ENCODE data around the gene DEPDC5. TPM values are rescaled to one million over a fixed set of nuclear protein-coding genes. Genes with fewer than 3 reads are reported as not detected.

The DEPDC5 gene
- total RNA-seq, 1 donor from 2014 or later, result 14.8 TPM

DNA sequence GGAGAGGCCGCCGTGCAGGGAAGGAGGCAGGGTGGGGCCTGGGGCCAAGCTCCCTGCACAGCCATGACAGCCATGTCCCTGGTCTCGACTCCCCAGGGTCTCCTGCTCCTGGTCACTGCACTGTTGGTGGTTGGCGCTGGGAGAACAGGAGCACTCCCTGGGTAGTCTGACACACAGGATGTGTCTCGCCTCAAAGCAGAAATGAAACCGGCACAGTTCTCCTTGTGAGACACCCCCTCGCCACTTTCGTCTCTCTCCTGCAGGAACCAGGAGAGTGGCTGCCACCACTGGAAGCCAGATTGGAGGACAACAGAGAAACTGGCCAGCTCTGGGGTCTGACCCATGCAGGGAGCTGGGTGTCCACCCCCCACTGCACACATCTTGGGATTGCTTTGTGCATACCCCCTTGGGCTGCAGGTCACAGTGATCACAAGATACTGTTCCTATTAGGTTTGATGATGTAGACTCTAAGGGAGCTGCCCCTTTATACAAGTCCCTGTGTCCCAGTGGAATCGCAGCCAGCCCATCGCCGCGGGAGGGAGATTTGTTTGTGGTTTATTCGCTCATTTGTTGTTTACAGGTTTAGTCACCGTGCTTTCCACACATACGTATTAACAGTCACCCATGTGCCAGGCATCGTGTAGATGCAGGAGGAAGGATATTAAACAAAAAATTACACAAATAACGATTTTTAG is 163.6 kb downstream of the DEPDC5 start:
- Mint-ChIP-seq H3K4me3 (ENCODE audit: unreplicated experiment) (no peak overlapping the region), H3K4me1 (ENCODE audit: low read depth) (peaks cover 1% of the 10 kb centered on the region), H3K27ac (ENCODE audit: unreplicated experiment) (no peak overlapping the region), H3K36me3 (ENCODE audit: low read depth) (peaks cover 2% of the 10 kb centered on the region), H3K9me3 (ENCODE audit: low read depth) (no peaks in the 10 kb centered on the region), H3K27me3 (ENCODE audit: low read depth) (no peaks in the 10 kb centered on the region)
- TF ChIP-seq, protein P1, sequence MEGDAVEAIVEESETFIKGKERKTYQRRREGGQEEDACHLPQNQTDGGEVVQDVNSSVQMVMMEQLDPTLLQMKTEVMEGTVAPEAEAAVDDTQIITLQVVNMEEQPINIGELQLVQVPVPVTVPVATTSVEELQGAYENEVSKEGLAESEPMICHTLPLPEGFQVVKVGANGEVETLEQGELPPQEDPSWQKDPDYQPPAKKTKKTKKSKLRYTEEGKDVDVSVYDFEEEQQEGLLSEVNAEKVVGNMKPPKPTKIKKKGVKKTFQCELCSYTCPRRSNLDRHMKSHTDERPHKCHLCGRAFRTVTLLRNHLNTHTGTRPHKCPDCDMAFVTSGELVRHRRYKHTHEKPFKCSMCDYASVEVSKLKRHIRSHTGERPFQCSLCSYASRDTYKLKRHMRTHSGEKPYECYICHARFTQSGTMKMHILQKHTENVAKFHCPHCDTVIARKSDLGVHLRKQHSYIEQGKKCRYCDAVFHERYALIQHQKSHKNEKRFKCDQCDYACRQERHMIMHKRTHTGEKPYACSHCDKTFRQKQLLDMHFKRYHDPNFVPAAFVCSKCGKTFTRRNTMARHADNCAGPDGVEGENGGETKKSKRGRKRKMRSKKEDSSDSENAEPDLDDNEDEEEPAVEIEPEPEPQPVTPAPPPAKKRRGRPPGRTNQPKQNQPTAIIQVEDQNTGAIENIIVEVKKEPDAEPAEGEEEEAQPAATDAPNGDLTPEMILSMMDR (IDR thresholded peaks at IDR 0.05), result no peak
- DNase-seq (ENCODE audit: low spot score), result no peak

DNA sequence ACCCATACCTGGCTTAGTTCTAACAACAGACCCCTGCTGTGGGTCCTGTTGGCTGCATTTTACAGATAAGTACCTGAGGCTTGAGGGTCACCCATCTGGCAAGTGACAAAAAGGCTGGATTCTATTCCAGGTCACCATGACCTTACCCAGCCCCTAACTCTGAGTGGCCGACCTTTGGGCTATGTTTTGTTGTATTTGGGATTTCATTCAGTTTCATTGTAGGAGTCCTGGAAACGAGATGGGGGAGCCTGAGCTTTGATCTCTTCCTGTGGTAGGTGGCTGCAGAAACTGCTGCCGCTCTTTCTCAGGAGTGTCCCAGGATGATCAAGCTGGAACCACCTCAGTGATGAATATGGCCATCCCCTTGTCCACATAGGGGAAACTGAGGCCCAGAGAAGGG is 165.9 kb downstream of the DEPDC5 start:
- Mint-ChIP-seq H3K27me3 (ENCODE audit: low read depth) (no peaks in the 10 kb centered on the region), H3K27ac (ENCODE audit: unreplicated experiment) (no peak overlapping the region), H3K36me3 (ENCODE audit: low read depth) (no peaks in the 10 kb centered on the region), H3K4me1 (ENCODE audit: low read depth) (no peaks in the 10 kb centered on the region), H3K9me3 (ENCODE audit: low read depth) (no peaks in the 10 kb centered on the region), H3K4me3 (ENCODE audit: unreplicated experiment) (no peak overlapping the region)
- no peak for DNase-seq (ENCODE audit: low spot score)
- TF ChIP-seq, protein P1 (IDR thresholded peaks at IDR 0.05), result no peak

DNA sequence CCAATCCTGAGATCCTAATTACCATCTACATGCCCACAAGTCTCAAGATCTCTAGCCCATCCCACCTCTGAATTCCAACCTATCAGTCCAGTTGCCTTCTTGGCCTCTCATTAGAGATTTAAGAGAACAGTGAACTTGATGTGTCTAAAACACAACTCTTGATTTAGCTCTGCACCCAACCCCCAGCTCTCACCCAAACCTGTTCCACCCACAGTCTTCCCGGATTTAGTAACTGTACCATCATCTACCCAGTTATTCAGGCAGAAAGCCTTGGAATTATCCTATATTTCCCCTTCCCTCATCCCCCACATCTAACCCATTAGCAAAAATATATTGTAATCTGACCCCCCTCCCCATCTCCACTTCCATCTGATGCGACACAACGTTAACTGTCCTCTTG is 166.5 kb downstream of the DEPDC5 start:
- no peak for DNase-seq (ENCODE audit: low spot score)
- Mint-ChIP-seq H3K36me3 (ENCODE audit: low read depth) (no peaks in the 10 kb centered on the region), H3K4me1 (ENCODE audit: low read depth) (no peaks in the 10 kb centered on the region), H3K9me3 (ENCODE audit: low read depth) (peaks cover 2% of the 10 kb centered on the region), H3K4me3 (ENCODE audit: unreplicated experiment) (no peak overlapping the region), H3K27ac (ENCODE audit: unreplicated experiment) (no peak overlapping the region), H3K27me3 (ENCODE audit: low read depth) (no peaks in the 10 kb centered on the region)
- TF ChIP-seq, protein P1 (IDR thresholded peaks at IDR 0.05), result no peak

GRCh38 chr22:31921106-31921505 is 167.3 kb downstream of the DEPDC5 start:
- Mint-ChIP-seq H3K9me3 (ENCODE audit: low read depth) (peaks cover 2% of the 10 kb centered on the region), H3K4me1 (ENCODE audit: low read depth) (no peaks in the 10 kb centered on the region), H3K4me3 (ENCODE audit: unreplicated experiment) (no peak overlapping the region), H3K27me3 (ENCODE audit: low read depth) (no peaks in the 10 kb centered on the region), H3K27ac (ENCODE audit: unreplicated experiment) (no peak overlapping the region), H3K36me3 (ENCODE audit: low read depth) (no peaks in the 10 kb centered on the region)
- TF ChIP-seq, protein P1 (IDR thresholded peaks at IDR 0.05), result no peak
- no peak for DNase-seq (ENCODE audit: low spot score)

DNA sequence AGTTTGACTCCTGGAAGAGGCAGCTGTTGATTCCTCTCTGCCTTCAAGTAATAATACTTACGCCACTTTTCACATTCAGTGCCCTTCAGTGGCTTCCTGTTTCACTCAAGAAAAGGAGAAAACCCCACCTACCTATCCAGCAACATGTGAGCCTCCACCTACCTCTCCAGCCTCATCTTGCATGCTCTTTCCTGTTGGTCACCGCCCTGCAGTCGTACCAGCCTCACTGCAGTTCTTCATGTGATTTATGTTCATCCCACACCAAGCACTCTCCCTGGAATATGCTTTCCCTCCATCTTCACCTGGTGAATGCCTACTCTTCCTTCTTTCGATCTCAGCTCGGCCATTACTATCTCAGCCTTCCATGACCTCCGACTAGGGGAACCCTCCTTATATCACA is 168.7 kb downstream of the DEPDC5 start:
- Mint-ChIP-seq H3K27ac (ENCODE audit: unreplicated experiment) (no peak overlapping the region), H3K36me3 (ENCODE audit: low read depth) (no peaks in the 10 kb centered on the region), H3K27me3 (ENCODE audit: low read depth) (no peaks in the 10 kb centered on the region), H3K4me3 (ENCODE audit: unreplicated experiment) (no peak overlapping the region), H3K4me1 (ENCODE audit: low read depth) (no peaks in the 10 kb centered on the region), H3K9me3 (ENCODE audit: low read depth) (peaks cover 2% of the 10 kb centered on the region)
- DNase-seq (ENCODE audit: low spot score), result no peak
- TF ChIP-seq, protein P1 (IDR thresholded peaks at IDR 0.05), result no peak

Measured in chondrocyte (in vitro differentiated cells).